ENCODE measurements around the gene TTC27. TPM values are rescaled to one million over a fixed set of nuclear protein-coding genes. Genes with fewer than 3 reads are reported as not detected.

Gene TTC27
- total RNA-seq, 4 donors from 2014 or later: 10.5 to 46.2 (median 17.9) TPM

DNA sequence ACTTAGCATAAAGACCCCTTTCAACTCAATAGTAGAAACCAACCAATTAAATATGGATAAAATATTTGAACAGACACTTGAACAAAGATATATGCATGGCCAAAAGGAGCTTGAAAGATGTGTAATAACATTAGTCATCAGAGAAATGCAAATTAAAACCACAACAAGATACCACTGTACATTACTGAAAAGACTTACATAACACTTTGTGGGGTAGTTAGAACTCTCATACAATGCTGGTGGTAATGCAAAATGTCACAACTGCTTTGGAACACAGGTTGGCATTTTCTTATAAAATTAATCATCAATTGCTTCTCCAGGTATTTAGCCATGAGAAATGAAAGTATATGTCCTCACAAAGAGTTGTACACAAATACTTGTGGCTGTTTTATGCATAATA is 60.7 kb downstream of the TTC27 start:
- intact Hi-C loops (cut with DNase I; ENCODE audit: low total_unique reads): no loop called here
- Histone ChIP-seq H3K9me3 (no peaks in the 10 kb centered on the region), H3K27ac (no peak overlapping the region), H3K4me1 (no peaks in the 10 kb centered on the region), H3K36me3 (no peaks in the 10 kb centered on the region), H3K4me3 (no peak overlapping the region), H3K27me3 (no peaks in the 10 kb centered on the region)
- TF ChIP-seq POLR2A (IDR thresholded peaks at IDR 0.05): no peak
- TF ChIP-seq, protein P1, sequence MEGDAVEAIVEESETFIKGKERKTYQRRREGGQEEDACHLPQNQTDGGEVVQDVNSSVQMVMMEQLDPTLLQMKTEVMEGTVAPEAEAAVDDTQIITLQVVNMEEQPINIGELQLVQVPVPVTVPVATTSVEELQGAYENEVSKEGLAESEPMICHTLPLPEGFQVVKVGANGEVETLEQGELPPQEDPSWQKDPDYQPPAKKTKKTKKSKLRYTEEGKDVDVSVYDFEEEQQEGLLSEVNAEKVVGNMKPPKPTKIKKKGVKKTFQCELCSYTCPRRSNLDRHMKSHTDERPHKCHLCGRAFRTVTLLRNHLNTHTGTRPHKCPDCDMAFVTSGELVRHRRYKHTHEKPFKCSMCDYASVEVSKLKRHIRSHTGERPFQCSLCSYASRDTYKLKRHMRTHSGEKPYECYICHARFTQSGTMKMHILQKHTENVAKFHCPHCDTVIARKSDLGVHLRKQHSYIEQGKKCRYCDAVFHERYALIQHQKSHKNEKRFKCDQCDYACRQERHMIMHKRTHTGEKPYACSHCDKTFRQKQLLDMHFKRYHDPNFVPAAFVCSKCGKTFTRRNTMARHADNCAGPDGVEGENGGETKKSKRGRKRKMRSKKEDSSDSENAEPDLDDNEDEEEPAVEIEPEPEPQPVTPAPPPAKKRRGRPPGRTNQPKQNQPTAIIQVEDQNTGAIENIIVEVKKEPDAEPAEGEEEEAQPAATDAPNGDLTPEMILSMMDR (IDR thresholded peaks at IDR 0.05): no peak
- DNase-seq: no peak

DNA sequence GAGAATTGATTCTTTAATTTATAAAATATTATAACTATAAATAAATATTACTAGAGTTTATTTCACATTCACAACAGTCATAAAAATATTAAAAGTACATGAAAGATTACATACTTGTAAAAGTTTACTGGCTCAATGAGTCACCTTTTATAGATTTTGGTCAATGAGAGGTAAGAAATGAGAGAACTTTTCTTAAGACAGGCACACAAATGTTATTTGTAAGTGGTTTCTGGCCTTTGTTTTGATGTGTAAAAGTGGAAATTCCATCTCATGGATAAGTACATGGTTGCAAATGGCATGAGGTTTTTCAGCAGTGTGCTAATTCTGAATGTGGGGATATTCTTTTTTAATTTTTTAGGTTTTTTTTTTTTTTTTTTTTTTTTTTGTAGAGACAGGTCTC is 63.8 kb downstream of the TTC27 start:
- Histone ChIP-seq H3K4me1 (no peaks in the 10 kb centered on the region), H3K4me3 (no peak overlapping the region), H3K36me3 (no peaks in the 10 kb centered on the region), H3K27ac (no peak overlapping the region), H3K27me3 (no peaks in the 10 kb centered on the region), H3K9me3 (no peaks in the 10 kb centered on the region)
- intact Hi-C loops (cut with DNase I; ENCODE audit: low total_unique reads): no loop called here
- TF ChIP-seq, protein P1 (IDR thresholded peaks at IDR 0.05): no peak
- no peak for TF ChIP-seq POLR2A (IDR thresholded peaks at IDR 0.05)
- DNase-seq: no peak

DNA sequence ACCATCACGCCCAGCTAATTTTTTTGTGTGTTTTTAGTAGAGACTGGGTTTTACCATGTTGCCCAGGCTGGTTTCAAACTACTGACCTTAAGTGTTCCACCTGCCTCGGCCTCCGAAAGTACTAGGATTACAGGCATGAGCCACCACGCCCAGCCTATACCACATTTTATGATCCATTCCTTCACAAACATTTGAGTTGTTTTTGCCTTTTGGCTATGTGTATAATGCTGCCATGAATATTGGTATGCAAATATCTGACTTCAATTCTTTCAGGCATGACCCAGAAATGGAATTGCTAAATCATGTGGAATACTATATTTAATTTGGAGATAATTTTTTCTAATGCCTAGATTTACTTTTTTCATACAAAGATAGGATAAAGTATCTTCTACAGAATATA is 68.6 kb downstream of the TTC27 start:
- Histone ChIP-seq H3K27me3 (no peaks in the 10 kb centered on the region), H3K36me3 (no peaks in the 10 kb centered on the region), H3K4me1 (no peaks in the 10 kb centered on the region), H3K27ac (no peak overlapping the region), H3K4me3 (no peak overlapping the region), H3K9me3 (no peaks in the 10 kb centered on the region)
- DNase-seq: no peak
- TF ChIP-seq, protein P1 (IDR thresholded peaks at IDR 0.05): no peak
- no peak for TF ChIP-seq POLR2A (IDR thresholded peaks at IDR 0.05)
- intact Hi-C loops (cut with DNase I; ENCODE audit: low total_unique reads): no loop called here

DNA sequence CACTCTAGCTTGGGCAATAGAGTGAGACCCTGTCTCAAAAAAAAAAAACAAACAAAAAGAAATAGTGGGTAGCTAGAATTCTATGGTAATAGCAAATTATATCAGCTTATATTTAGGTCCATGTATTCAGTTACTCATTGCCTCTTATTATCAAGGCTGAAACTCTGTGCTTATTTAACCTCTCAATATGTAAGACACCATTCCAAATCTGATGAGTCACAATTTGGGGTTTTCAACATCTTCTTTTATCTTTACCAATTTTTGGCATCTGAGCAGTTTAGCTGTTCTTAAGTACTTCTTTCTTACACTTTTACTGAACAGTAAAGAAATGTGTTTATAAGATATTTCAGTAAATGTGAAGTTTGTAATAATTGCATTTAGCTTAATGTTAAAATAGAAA is 69.3 kb downstream of the TTC27 start:
- Histone ChIP-seq H3K4me3 (no peak overlapping the region), H3K9me3 (no peaks in the 10 kb centered on the region), H3K36me3 (no peaks in the 10 kb centered on the region), H3K4me1 (no peaks in the 10 kb centered on the region), H3K27me3 (no peaks in the 10 kb centered on the region), H3K27ac (no peak overlapping the region)
- intact Hi-C loops (cut with DNase I; ENCODE audit: low total_unique reads): no loop called here
- no peak for TF ChIP-seq POLR2A (IDR thresholded peaks at IDR 0.05)
- TF ChIP-seq, protein P1 (IDR thresholded peaks at IDR 0.05): no peak
- no peak for DNase-seq

DNA sequence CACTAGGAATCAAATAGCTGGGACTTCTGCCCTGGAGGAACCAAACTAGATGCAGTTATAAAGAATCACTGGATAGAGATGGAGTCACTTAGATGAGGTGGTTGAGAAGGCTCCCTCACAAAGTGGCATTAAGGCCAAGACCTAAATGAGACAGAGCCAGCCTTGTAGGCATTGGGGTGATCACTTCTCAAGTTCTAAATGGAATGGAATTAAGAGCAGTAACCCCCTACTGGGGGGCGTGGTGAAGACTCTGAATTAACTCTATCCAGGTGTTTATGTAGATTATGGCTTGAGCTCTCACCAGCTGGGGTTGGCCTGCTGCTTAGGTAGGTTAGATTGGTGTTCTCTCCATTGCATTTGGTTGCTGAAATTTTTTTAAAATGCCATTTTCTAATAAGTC is 71.3 kb downstream of the TTC27 start:
- Histone ChIP-seq H3K27me3 (no peaks in the 10 kb centered on the region), H3K36me3 (no peaks in the 10 kb centered on the region), H3K4me1 (no peaks in the 10 kb centered on the region), H3K27ac (no peak overlapping the region), H3K4me3 (no peak overlapping the region), H3K9me3 (no peaks in the 10 kb centered on the region)
- intact Hi-C loops (cut with DNase I; ENCODE audit: low total_unique reads): no loop called here
- DNase-seq: no peak
- TF ChIP-seq, protein P1 (IDR thresholded peaks at IDR 0.05): no peak
- TF ChIP-seq POLR2A (IDR thresholded peaks at IDR 0.05): no peak

Data from uterus (tissue), 4 donors.